Fibroblast of the aortic adventitia (primary cell): ENCODE results near the gene SLAMF8. TPM values are rescaled to one million over a fixed set of nuclear protein-coding genes. Genes with fewer than 3 reads are reported as not detected.
A peak's percentile ranks its signal among the peaks of the same experiment; 100 is the strongest.

ENCODE experiments used
- DNase-seq: peaks from one replicate; pipeline ENCODE4 v3.0.0-alpha.2; 2010; ENCODE audit warnings: low read depth
- H3K4me3 ChIP-seq: 2 replicates; pipeline ENCODE4 v1.5.1; 2011; ENCODE audit warnings: low read depth, mild to moderate bottlenecking, control low read depth, low read length, moderate library complexity
- total RNA-seq: library from RNA; depleted of rRNA; stranded (reverse); fragments of >200 nt; gene quantifications from 2 replicates; pipeline ENCODE4 v1.2.3, GENCODE V29; 2012; ENCODE audit warnings: low replicate concordance
- TF ChIP-seq, protein P1 (sequence below): IDR thresholded peaks from 2 replicates; pipeline ENCODE4 v1.5.1; 2011; ENCODE audit warnings: mild to moderate bottlenecking, low read length, control low read depth, inconsistent platforms; ENCODE audit not compliant: insufficient read depth

Gene SLAMF8
- total RNA-seq, 1 donor = not detected

- DNase-seq = peak; percentile 16
Observed at GRCh38 chr1:159786465-159786864, 40.2 kb upstream of the SLAMF8 start.

DNA sequence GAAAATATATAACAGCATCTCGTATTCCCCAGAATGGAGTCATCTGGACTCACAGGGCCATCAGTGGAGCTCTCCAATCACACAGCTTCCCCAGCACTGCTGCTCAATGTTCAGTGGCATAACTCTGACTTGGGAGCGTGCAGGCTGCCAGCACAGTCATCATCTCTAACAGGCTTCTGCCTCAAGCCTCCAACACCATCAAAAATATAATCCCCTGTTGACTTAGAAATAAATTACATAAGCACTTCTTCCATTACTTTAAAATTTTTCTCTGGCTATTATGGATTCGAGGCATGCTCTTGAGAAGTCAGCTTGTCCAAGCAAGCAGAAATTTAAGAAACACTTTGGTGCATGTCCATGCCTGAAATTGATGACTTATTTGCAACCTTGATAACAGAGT lies 39.7 kb upstream of the SLAMF8 start:
- H3K4me3 ChIP-seq = no peak overlapping the region
- TF ChIP-seq, protein P1, sequence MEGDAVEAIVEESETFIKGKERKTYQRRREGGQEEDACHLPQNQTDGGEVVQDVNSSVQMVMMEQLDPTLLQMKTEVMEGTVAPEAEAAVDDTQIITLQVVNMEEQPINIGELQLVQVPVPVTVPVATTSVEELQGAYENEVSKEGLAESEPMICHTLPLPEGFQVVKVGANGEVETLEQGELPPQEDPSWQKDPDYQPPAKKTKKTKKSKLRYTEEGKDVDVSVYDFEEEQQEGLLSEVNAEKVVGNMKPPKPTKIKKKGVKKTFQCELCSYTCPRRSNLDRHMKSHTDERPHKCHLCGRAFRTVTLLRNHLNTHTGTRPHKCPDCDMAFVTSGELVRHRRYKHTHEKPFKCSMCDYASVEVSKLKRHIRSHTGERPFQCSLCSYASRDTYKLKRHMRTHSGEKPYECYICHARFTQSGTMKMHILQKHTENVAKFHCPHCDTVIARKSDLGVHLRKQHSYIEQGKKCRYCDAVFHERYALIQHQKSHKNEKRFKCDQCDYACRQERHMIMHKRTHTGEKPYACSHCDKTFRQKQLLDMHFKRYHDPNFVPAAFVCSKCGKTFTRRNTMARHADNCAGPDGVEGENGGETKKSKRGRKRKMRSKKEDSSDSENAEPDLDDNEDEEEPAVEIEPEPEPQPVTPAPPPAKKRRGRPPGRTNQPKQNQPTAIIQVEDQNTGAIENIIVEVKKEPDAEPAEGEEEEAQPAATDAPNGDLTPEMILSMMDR = no peak
- peak; percentile 43 for DNase-seq

More at GRCh38 chr1:159786465-159786864, 40.2 kb upstream of the SLAMF8 start:
- TF ChIP-seq, protein P1 = no peak
- no peak overlapping the region for H3K4me3 ChIP-seq

DNA sequence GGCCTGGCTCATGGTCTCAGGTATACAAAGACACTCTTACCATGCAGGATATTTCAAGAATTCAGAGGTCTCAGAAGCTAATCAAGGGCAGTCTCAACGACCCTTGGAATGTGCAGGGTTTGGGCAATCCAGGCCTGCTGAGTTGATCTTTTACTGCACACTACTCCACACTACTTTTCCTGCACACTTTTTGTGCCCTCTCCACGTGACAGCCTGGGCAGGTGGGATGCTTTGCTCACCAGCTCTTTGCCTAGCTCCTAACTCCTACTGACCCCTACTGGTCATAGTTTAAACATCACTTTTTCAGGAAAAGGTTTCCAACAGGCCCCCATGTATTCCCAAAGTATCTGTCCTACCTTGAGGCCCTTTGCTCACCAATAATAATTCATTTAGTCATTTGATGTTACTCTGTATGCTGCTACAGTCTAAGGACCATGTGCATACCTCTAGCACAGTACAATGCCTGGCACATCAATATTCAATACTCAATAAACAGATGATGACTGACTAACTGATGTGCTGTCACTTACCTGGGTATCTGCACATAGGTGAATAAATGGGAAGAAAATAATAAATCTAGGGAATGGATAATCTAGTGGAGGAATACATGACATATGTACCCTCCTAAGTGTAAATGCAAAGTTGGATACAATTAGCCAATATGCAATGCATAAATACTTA lies 36.3 kb upstream of the SLAMF8 start:
- H3K4me3 ChIP-seq = no peak overlapping the region
- peak; percentile 25 for DNase-seq
- TF ChIP-seq, protein P1 = peak; percentile 63

GRCh38 chr1:159791031-159791430 lies 35.6 kb upstream of the SLAMF8 start:
- DNase-seq = no peak
- TF ChIP-seq, protein P1 = no peak
- H3K4me3 ChIP-seq = no peak overlapping the region

DNA sequence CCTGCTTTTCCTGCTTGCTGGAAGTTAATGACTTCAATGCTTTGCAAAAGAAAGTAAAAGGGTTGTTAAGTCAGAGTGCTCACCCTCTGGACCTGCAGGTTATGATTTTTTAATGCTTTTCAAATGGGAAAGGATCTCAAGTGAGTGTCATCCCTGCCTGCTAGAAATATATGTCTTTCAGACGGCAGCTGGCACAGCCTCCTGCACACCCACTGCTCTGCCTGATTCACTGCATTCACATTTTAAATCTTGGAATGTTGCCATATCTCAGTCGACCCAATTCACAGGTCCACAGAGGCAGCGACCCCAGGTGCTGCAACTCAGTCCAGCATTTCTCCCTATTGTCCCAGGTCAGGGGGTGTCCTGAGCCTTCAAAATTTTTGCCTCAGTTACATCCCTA lies 35.2 kb upstream of the SLAMF8 start:
- TF ChIP-seq, protein P1 = no peak

GRCh38 chr1:159795534-159795933 lies 31.1 kb upstream of the SLAMF8 start:
- TF ChIP-seq, protein P1 = no peak
- DNase-seq = no peak
- no peak overlapping the region for H3K4me3 ChIP-seq

More for the DNA sequence above, 35.2 kb upstream of the SLAMF8 start:
- no peak overlapping the region for H3K4me3 ChIP-seq
- no peak for DNase-seq

- H3K4me3 ChIP-seq = no peak overlapping the region
- DNase-seq = peak; percentile 89
- TF ChIP-seq, protein P1 = peak; percentile 76
Observed at GRCh38 chr1:159798893-159799292, 27.8 kb upstream of the SLAMF8 start.
